CD4-positive, alpha-beta T cell (primary cell): ENCODE data around the gene EGF. TPM values are rescaled to one million over a fixed set of nuclear protein-coding genes. Genes with fewer than 3 reads are reported as not detected.
A peak's percentile ranks its signal among the peaks of the same experiment; 100 is the strongest.

Experiments used
- ATAC-seq: fragments of 200-7000 bp; cut with Tn5 transposase; one replicate; pipeline ENCODE4 v1.10.0; 2022; ENCODE audit warnings: mild to moderate bottlenecking; ENCODE audit not compliant: poor library complexity
- CTCF ChIA-PET: fragments of 350-600 bp; sonication (Branson Sonifier 250); formaldehyde crosslinking; loops from one replicate; lab custom pipeline; 2021; ENCODE audit warnings: antibody characterized with exemption, inconsistent platforms; lab: Charles Lee
- POLR2A ChIA-PET: fragments of 350-600 bp; sonication (Branson Sonifier 250); formaldehyde crosslinking; loops from one replicate; lab custom pipeline; 2021; ENCODE audit warnings: antibody characterized with exemption, inconsistent platforms; lab: Charles Lee
- DNase-seq, 14 experiments: peaks; one replicate each; pipeline ENCODE4 v3.0.0-alpha.2; 2013 to 2020; ENCODE audit warnings: mixed read lengths in 2 of 14
- H3K27ac ChIP-seq, 2 donors: one replicate each; pipeline versions ENCODE4 v1.5.1 to v1.7.0; 2013; ENCODE audit warnings: low read length in 2 of 2, low read depth in 1 of 2, mild to moderate bottlenecking in 1 of 2
- H3K27me3 ChIP-seq, 2 experiments: 1 replicate in 1 of 2; 2 replicates in 1 of 2; pipeline versions ENCODE4 v1.6.1 to v1.7.0; 2013; ENCODE audit warnings: low read length in 2 of 2, control low read depth in 1 of 2, mild to moderate bottlenecking in 1 of 2, moderate library complexity in 1 of 2; ENCODE audit not compliant: insufficient read depth in 2 of 2, control insufficient read depth in 1 of 2
- H3K36me3 ChIP-seq: one replicate; pipeline ENCODE4 v1.6.1; 2013; ENCODE audit warnings: low read length, control low read depth; ENCODE audit not compliant: insufficient read depth
- H3K4me1 ChIP-seq: one replicate; pipeline ENCODE4 v1.6.1; 2013; ENCODE audit warnings: low read length, control low read depth; ENCODE audit not compliant: insufficient read depth
- H3K4me3 ChIP-seq: one replicate; pipeline ENCODE4 v1.5.1; 2013; ENCODE audit warnings: mild to moderate bottlenecking, low read length, moderate library complexity
- H3K9me3 ChIP-seq, 2 experiments: 1 replicate in 1 of 2; 2 replicates in 1 of 2; pipeline versions ENCODE4 v1.6.1 to v1.7.0; 2013; ENCODE audit warnings: low read length in 2 of 2, mild to moderate bottlenecking in 2 of 2, control low read depth in 1 of 2, moderate library complexity in 1 of 2; ENCODE audit not compliant: control insufficient read depth in 1 of 2, insufficient read depth in 1 of 2
- H3K27ac Mint-ChIP-seq: one replicate; pipeline ENCODE4 v1.8.0; 2020; ENCODE audit warnings: mixed read lengths
- H3K27me3 Mint-ChIP-seq: one replicate; pipeline ENCODE4 v1.8.0; 2021; ENCODE audit warnings: mixed read lengths
- H3K36me3 Mint-ChIP-seq: one replicate; pipeline ENCODE4 v1.8.0; 2021; ENCODE audit warnings: low read depth, mixed read lengths
- H3K4me1 Mint-ChIP-seq: one replicate; pipeline ENCODE4 v1.8.0; 2021; ENCODE audit warnings: low read depth, mixed read lengths
- H3K4me3 Mint-ChIP-seq: one replicate; pipeline ENCODE4 v1.8.0; 2020; ENCODE audit warnings: mild to moderate bottlenecking, mixed read lengths
- H3K9me3 Mint-ChIP-seq: one replicate; pipeline ENCODE4 v1.8.0; 2020; ENCODE audit warnings: mixed read lengths
- CTCF ChIP-seq: fragments of 200-600 bp; IDR thresholded peaks from one replicate; pipeline ENCODE4 v1.8.0; 2022; ENCODE audit warnings: antibody characterized with exemption, mild to moderate bottlenecking
- intact Hi-C, 2 experiments: fragments of 100-400 bp; cut with DNase I in 1 of 2; cut with micrococcal nuclease in 1 of 2; formaldehyde crosslinking; loops; one replicate each; pipeline versions ENCODE4 v1.15.1 to v1.9.0; 2023 to 2025; cut with DNase I, micrococcal nuclease
- total RNA-seq, 174 experiments: library from RNA in 2 of 174; stranded (reverse) in 2 of 174; gene quantifications; one replicate each; pipeline ENCODE4 v1.2.3 and lab custom pipeline; 2021 to 2026

The EGF gene
- total RNA-seq, 2 experiments from 2014 or later, result not detected

- TF ChIP-seq CTCF, result peak; percentile 88
- no peak overlapping the region for H3K4me3 Mint-ChIP-seq
- DNase-seq (peak in 3 of 14 experiments; percentile 72 to 79 (median 77)), ATAC-seq (no peak)
- no peak overlapping the region for H3K27ac ChIP-seq
- no peak overlapping the region for H3K4me3 ChIP-seq
- H3K9me3 ChIP-seq, result no peaks in the 10 kb centered on the region
- H3K4me1 ChIP-seq, result no peaks in the 10 kb centered on the region
- no peak overlapping the region for H3K27ac Mint-ChIP-seq
- H3K9me3 Mint-ChIP-seq, result no peaks in the 10 kb centered on the region
- ChIA-PET POLR2A (interaction anchor here (0.7 kb wide), 1 partner anchor 516 kb away, joined by 4 read pairs; no protein-coding TSS in a partner anchor), CTCF (interaction anchor here (0.7 to 2.0 kb wide), 6 partner anchors 505 to 519 kb away, joined by 3 to 10 read pairs (median 4); no protein-coding TSS in a partner anchor)
- intact Hi-C loops, result loop anchor here (1.0 to 10.0 kb wide), 5 partner anchors 206 to 1279 kb away; no protein-coding TSS in a partner anchor
- no peaks in the 10 kb centered on the region for H3K27me3 ChIP-seq
- H3K27me3 Mint-ChIP-seq, result no peaks in the 10 kb centered on the region
- no peaks in the 10 kb centered on the region for H3K4me1 Mint-ChIP-seq
- no peaks in the 10 kb centered on the region for H3K36me3 Mint-ChIP-seq
- no peaks in the 10 kb centered on the region for H3K36me3 ChIP-seq
Observed at GRCh38 chr4:110005461-110006056, 92.9 kb downstream of the EGF start.

- ChIA-PET POLR2A (no interaction called here), CTCF (interaction anchor here (1.4 to 1.6 kb wide), 2 partner anchors 504 to 507 kb away, joined by 4 to 5 read pairs; no protein-coding TSS in a partner anchor)
- ATAC-seq, result no peak
- no peak for TF ChIP-seq CTCF
- Mint-ChIP-seq H3K27me3 (no peaks in the 10 kb centered on the region), H3K4me3 (no peak overlapping the region), H3K36me3 (no peaks in the 10 kb centered on the region), H3K4me1 (no peaks in the 10 kb centered on the region), H3K27ac (no peak overlapping the region), H3K9me3 (no peaks in the 10 kb centered on the region)
- no peak overlapping the region for H3K27ac ChIP-seq
- H3K9me3 ChIP-seq, result no peaks in the 10 kb centered on the region
- no peaks in the 10 kb centered on the region for H3K4me1 ChIP-seq
- H3K27me3 ChIP-seq, result peaks cover 0 to 6% of the 10 kb centered on the region in 2 experiments
- no peak overlapping the region for H3K4me3 ChIP-seq
- intact Hi-C loops, result loop anchor here (5.0 to 10.0 kb wide), 2 partner anchors 205 to 1278 kb away; no protein-coding TSS in a partner anchor
- no peak for DNase-seq
- H3K36me3 ChIP-seq, result no peaks in the 10 kb centered on the region
Observed at GRCh38 chr4:110007217-110007616, 94.5 kb downstream of the EGF start.

DNA sequence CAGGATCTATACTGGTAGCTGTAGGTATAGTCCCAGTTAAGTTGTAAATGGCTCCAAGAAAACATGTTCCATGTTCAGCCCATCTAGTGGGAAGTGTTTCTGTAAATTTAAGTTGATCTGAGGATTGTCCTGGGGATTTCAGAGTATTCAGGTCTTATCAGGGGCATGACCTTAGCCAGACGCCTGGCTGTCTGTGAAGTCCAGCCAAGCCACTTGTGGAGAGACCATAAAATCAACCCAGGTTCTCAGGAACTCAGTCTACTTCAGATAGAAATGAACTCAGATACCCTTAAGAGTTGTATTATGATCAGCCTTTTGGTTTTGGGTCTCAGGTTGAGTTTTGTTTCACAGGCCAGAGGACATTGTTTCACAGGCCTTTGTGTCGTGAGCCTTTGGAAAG, 95.9 kb downstream of the EGF start:
- Histone ChIP-seq H3K27ac (no peak overlapping the region), H3K4me3 (no peak overlapping the region), H3K36me3 (no peaks in the 10 kb centered on the region), H3K4me1 (no peaks in the 10 kb centered on the region), H3K27me3 (peaks cover 0 to 6% of the 10 kb centered on the region in 2 experiments), H3K9me3 (no peaks in the 10 kb centered on the region)
- POLR2A ChIA-PET, result no interaction called here
- Mint-ChIP-seq H3K9me3 (no peaks in the 10 kb centered on the region), H3K4me1 (no peaks in the 10 kb centered on the region), H3K4me3 (no peak overlapping the region), H3K27me3 (no peaks in the 10 kb centered on the region), H3K36me3 (no peaks in the 10 kb centered on the region), H3K27ac (no peak overlapping the region)
- CTCF ChIA-PET, result no interaction called here
- DNase-seq, result no peak
- TF ChIP-seq CTCF, result no peak
- intact Hi-C loops, result loop anchor here (5.0 to 10.0 kb wide), 2 partner anchors 204 to 1276 kb away; no protein-coding TSS in a partner anchor
- ATAC-seq, result no peak
